Parathyroid adenoma (tissue), 2 donors: Measurements from ENCODE around the gene HBE1.

Source experiments
- H2AFZ ChIP-seq: fragments of 300-600 bp; sonication (generic); one replicate; pipeline ENCODE4 v1.7.0; 2017; ENCODE audit warnings: antibody characterized with exemption, mild to moderate bottlenecking
- H3K27ac ChIP-seq: fragments of 300-600 bp; sonication (generic); one replicate; pipeline ENCODE4 v1.7.0; 2017
- H3K27me3 ChIP-seq: fragments of 300-600 bp; sonication (generic); one replicate; pipeline ENCODE4 v1.7.0; 2017; ENCODE audit warnings: low read length; ENCODE audit not compliant: control insufficient read depth, insufficient read depth
- H3K36me3 ChIP-seq: fragments of 300-600 bp; sonication (generic); one replicate; pipeline ENCODE4 v1.7.0; 2017; ENCODE audit warnings: low read length; ENCODE audit not compliant: control insufficient read depth, insufficient read depth
- H3K4me1 ChIP-seq: fragments of 300-600 bp; sonication (generic); one replicate; pipeline ENCODE4 v1.7.0; 2017; ENCODE audit warnings: control low read depth
- H3K4me2 ChIP-seq: fragments of 300-600 bp; sonication (generic); one replicate; pipeline ENCODE4 v1.7.0; 2017; ENCODE audit warnings: low read length
- H3K4me3 ChIP-seq: fragments of 300-600 bp; sonication (generic); one replicate; pipeline ENCODE4 v1.7.0; 2017; ENCODE audit warnings: low read depth, low read length
- H3K79me2 ChIP-seq: fragments of 300-600 bp; sonication (generic); one replicate; pipeline ENCODE4 v1.7.0; 2017; ENCODE audit warnings: control low read depth
- H3K9ac ChIP-seq: fragments of 300-600 bp; sonication (generic); one replicate; pipeline ENCODE4 v1.7.0; 2017; ENCODE audit warnings: mild to moderate bottlenecking
- H3K9me3 ChIP-seq: fragments of 300-600 bp; sonication (generic); one replicate; pipeline ENCODE4 v1.7.0; 2017; ENCODE audit warnings: low read length; ENCODE audit not compliant: control insufficient read depth
- CTCF ChIP-seq: fragments of 300-600 bp; sonication (generic); IDR thresholded peaks from one replicate; pipeline ENCODE4 v1.7.0; 2017; ENCODE audit warnings: antibody characterized with exemption, mild to moderate bottlenecking
- donor health status: primary hyperparathyroidism.

Gene HBE1

GRCh38 chr11:5235364-5236095, 34.2 kb downstream of the HBE1 start:
- H3K4me1 ChIP-seq, result no peaks in the 10 kb centered on the region
- H3K4me2 ChIP-seq, result no peak overlapping the region
- no peak for TF ChIP-seq CTCF
- H3K27me3 ChIP-seq, result no peaks in the 10 kb centered on the region
- no peak overlapping the region for H3K27ac ChIP-seq
- no peaks in the 10 kb centered on the region for H3K36me3 ChIP-seq
- no peaks in the 10 kb centered on the region for H3K9me3 ChIP-seq
- H3K9ac ChIP-seq, result no peak overlapping the region
- no peaks in the 10 kb centered on the region for H3K79me2 ChIP-seq
- H2AFZ ChIP-seq, result no peak overlapping the region
- no peak overlapping the region for H3K4me3 ChIP-seq

DNA sequence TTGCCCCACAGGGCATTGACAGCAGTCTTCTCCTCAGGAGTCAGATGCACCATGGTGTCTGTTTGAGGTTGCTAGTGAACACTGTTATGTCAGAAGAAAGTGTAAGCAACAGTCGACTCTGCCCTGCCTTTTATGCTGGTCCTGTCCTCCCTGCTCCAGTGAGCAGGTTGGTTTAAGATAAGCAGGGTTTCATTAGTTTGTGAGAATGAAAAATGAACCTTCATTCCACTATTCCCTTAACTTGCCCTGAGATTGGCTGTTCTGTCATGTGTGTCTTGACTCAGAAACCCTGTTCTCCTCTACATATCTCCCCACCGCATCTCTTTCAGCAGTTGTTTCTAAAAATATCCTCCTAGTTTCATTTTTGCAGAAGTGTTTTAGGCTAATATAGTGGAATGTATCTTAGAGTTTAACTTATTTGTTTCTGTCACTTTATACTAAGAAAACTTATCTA, 35.3 kb downstream of the HBE1 start, which contains the start of gene HBD:
Gene HBD (minus strand): TSS at position 103 of the 454 bp plus-strand sequence. CDS start 50 bp downstream, at position 53.
- Histone ChIP-seq H3K4me1 (no peaks in the 10 kb centered on the region), H3K9ac (no peak within 1 kb of the TSS), H2AFZ (no peak within 1 kb of the TSS), H3K27ac (no peak within 1 kb of the TSS), H3K9me3 (no peaks in the 10 kb centered on the region), H3K36me3 (no peaks in the 10 kb centered on the region), H3K4me3 (no peak within 1 kb of the TSS), H3K27me3 (no peaks in the 10 kb centered on the region), H3K4me2 (no peak within 1 kb of the TSS), H3K79me2 (no peaks in the 10 kb centered on the region)
- no peak for TF ChIP-seq CTCF

DNA sequence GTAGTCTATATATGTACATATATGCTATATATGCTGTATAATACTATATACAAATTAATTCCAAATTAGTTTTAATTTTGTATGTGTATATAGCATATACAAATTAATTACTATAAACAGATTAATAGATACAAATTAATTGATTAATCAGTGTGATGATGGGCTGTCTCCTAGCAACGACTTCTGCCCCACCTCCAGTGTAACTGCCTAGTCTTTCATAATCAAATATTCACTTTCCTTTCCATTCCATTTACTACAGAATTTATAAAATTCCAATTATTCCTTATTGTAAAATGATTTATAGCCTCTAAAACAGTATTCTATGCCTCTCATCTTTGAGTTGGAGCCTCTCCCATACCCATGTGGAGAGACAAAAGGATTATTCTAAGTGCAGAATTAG, 36.4 kb downstream of the HBE1 start:
- H2AFZ ChIP-seq, result no peak overlapping the region
- no peak overlapping the region for H3K4me2 ChIP-seq
- no peaks in the 10 kb centered on the region for H3K9me3 ChIP-seq
- H3K27ac ChIP-seq, result no peak overlapping the region
- H3K9ac ChIP-seq, result no peak overlapping the region
- no peaks in the 10 kb centered on the region for H3K27me3 ChIP-seq
- no peak overlapping the region for H3K4me3 ChIP-seq
- TF ChIP-seq CTCF, result no peak
- H3K79me2 ChIP-seq, result no peaks in the 10 kb centered on the region
- H3K36me3 ChIP-seq, result no peaks in the 10 kb centered on the region
- no peaks in the 10 kb centered on the region for H3K4me1 ChIP-seq

DNA sequence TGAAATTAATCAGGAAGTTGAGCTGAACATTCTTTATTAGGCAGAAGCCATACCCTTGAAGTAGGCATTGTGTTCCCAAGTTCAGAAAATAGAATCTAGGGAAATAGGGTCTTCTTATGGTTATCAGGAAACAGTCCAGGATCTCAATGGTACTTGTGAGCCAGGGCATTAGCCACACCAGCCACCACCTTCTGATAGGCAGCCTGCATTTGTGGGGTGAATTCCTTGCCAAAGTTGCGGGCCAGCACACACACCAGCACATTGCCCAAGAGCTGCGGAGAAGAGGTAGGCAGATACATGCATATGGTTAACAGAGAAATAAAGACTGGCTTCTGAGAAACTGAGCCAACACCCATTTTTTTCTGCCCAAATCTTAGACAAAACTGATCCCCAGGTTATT, 36.9 kb downstream of the HBE1 start:
- Histone ChIP-seq H3K79me2 (no peaks in the 10 kb centered on the region), H3K4me1 (no peaks in the 10 kb centered on the region), H3K27me3 (no peaks in the 10 kb centered on the region), H3K4me2 (no peak overlapping the region), H3K36me3 (no peaks in the 10 kb centered on the region), H3K27ac (no peak overlapping the region), H3K9me3 (no peaks in the 10 kb centered on the region), H3K9ac (no peak overlapping the region), H2AFZ (no peak overlapping the region), H3K4me3 (no peak overlapping the region)
- TF ChIP-seq CTCF, result no peak

- Histone ChIP-seq H3K36me3 (no peaks in the 10 kb centered on the region), H3K4me2 (no peak overlapping the region), H3K79me2 (no peaks in the 10 kb centered on the region), H2AFZ (no peak overlapping the region), H3K9ac (no peak overlapping the region), H3K27ac (no peak overlapping the region), H3K27me3 (no peaks in the 10 kb centered on the region), H3K4me1 (no peaks in the 10 kb centered on the region), H3K9me3 (no peaks in the 10 kb centered on the region), H3K4me3 (no peak overlapping the region)
- no peak for TF ChIP-seq CTCF
These were observed 37.6 kb downstream of the HBE1 start for GRCh38 chr11:5232176-5232575.
